ENCODE data around the gene PRCP. TPM values are rescaled to one million over a fixed set of nuclear protein-coding genes. Genes with fewer than 3 reads are reported as not detected.

PRCP gene
- total RNA-seq, 3 donors from 2014 or later, result 54.4 to 87.7 (median 61.8) TPM

- no peak overlapping the region for H3K4me3 ChIP-seq
- intact Hi-C loops (cut with DNase I; ENCODE audit: low total_unique reads), result no loop called here
- no peak for DNase-seq (ENCODE audit: low spot score in 2 of 2)
- no peaks in the 10 kb centered on the region for H3K9me3 ChIP-seq
- no peak overlapping the region for H3K27ac ChIP-seq
- H3K36me3 ChIP-seq, result no peaks in the 10 kb centered on the region
- no peaks in the 10 kb centered on the region for H3K27me3 ChIP-seq
- no peaks in the 10 kb centered on the region for H3K4me1 ChIP-seq
- TF ChIP-seq POLR2A (IDR thresholded peaks at IDR 0.05), result no peak
- TF ChIP-seq CTCF (IDR thresholded peaks at IDR 0.05), result no peak
- TF ChIP-seq POLR2AphosphoS5 (IDR thresholded peaks at IDR 0.05), result no peak
Measured at GRCh38 chr11:82786836-82787235, 113.4 kb downstream of the PRCP start.

GRCh38 chr11:82786001-82786400 is 114.2 kb downstream of the PRCP start:
- no peak overlapping the region for H3K4me3 ChIP-seq
- no peaks in the 10 kb centered on the region for H3K4me1 ChIP-seq
- DNase-seq (ENCODE audit: low spot score in 2 of 2), result no peak
- H3K27ac ChIP-seq, result no peak overlapping the region
- H3K9me3 ChIP-seq, result no peaks in the 10 kb centered on the region
- no peaks in the 10 kb centered on the region for H3K27me3 ChIP-seq
- TF ChIP-seq POLR2A (IDR thresholded peaks at IDR 0.05), result no peak
- TF ChIP-seq POLR2AphosphoS5 (IDR thresholded peaks at IDR 0.05), result no peak
- TF ChIP-seq CTCF (IDR thresholded peaks at IDR 0.05), result no peak
- intact Hi-C loops (cut with DNase I; ENCODE audit: low total_unique reads), result no loop called here
- H3K36me3 ChIP-seq, result no peaks in the 10 kb centered on the region

GRCh38 chr11:82782825-82783374 is 117.3 kb downstream of the PRCP start:
- no peaks in the 10 kb centered on the region for H3K27me3 ChIP-seq
- H3K4me3 ChIP-seq, result no peak overlapping the region
- H3K4me1 ChIP-seq, result no peaks in the 10 kb centered on the region
- DNase-seq (ENCODE audit: low spot score in 2 of 2), result no peak
- peaks cover 0 to 4% of the 10 kb centered on the region in 2 donors for H3K9me3 ChIP-seq
- intact Hi-C loops (cut with DNase I; ENCODE audit: low total_unique reads), result no loop called here
- TF ChIP-seq CTCF (IDR thresholded peaks at IDR 0.05) (no peak), POLR2AphosphoS5 (IDR thresholded peaks at IDR 0.05) (no peak)
- no peak overlapping the region for H3K27ac ChIP-seq
- H3K36me3 ChIP-seq, result no peaks in the 10 kb centered on the region

- TF ChIP-seq POLR2A (IDR thresholded peaks at IDR 0.05) (no peak), POLR2AphosphoS5 (IDR thresholded peaks at IDR 0.05) (no peak), CTCF (IDR thresholded peaks at IDR 0.05) (no peak)
- intact Hi-C loops (cut with DNase I; ENCODE audit: low total_unique reads), result no loop called here
- peaks cover 7 to 24% of the 10 kb centered on the region in 2 donors for H3K9me3 ChIP-seq
- no peak overlapping the region for H3K4me3 ChIP-seq
- H3K4me1 ChIP-seq, result no peaks in the 10 kb centered on the region
- H3K36me3 ChIP-seq, result no peaks in the 10 kb centered on the region
- H3K27me3 ChIP-seq, result no peaks in the 10 kb centered on the region
- no peak overlapping the region for H3K27ac ChIP-seq
- no peak for DNase-seq (ENCODE audit: low spot score in 2 of 2)
Measured at GRCh38 chr11:82778776-82779175, 121.5 kb downstream of the PRCP start.

- H3K36me3 ChIP-seq, result no peaks in the 10 kb centered on the region
- no peak overlapping the region for H3K27ac ChIP-seq
- no peaks in the 10 kb centered on the region for H3K27me3 ChIP-seq
- no peak for DNase-seq (ENCODE audit: low spot score in 2 of 2)
- no peak overlapping the region for H3K4me3 ChIP-seq
- no peak for TF ChIP-seq POLR2AphosphoS5 (IDR thresholded peaks at IDR 0.05)
- TF ChIP-seq CTCF (IDR thresholded peaks at IDR 0.05), result no peak
- no peak for TF ChIP-seq POLR2A (IDR thresholded peaks at IDR 0.05)
- H3K9me3 ChIP-seq, result peaks cover 7 to 24% of the 10 kb centered on the region in 2 donors
- intact Hi-C loops (cut with DNase I; ENCODE audit: low total_unique reads), result no loop called here
- no peaks in the 10 kb centered on the region for H3K4me1 ChIP-seq
Measured at GRCh38 chr11:82776377-82776776, 123.9 kb downstream of the PRCP start.

Measured in breast epithelium (tissue), 4 donors.